Measurements from ENCODE around the gene PELI2. TPM values are rescaled to one million over a fixed set of nuclear protein-coding genes. Genes with fewer than 3 reads are reported as not detected.
A peak's percentile ranks its signal among the peaks of the same experiment; 100 is the strongest.

Gene PELI2
- polyA plus RNA-seq, 3 donors = 21.6 to 29.1 (median 26.0) TPM

GRCh38 chr14:56295743-56296142 lies 177.5 kb downstream of the PELI2 start:
- no peak for DNase-seq

GRCh38 chr14:56297449-56297848 lies 179.2 kb downstream of the PELI2 start:
- no peak for DNase-seq

GRCh38 chr14:56299306-56299984 lies 181.2 kb downstream of the PELI2 start:
- no peak for DNase-seq

- no peak for DNase-seq
These were observed 182.3 kb downstream of the PELI2 start for GRCh38 chr14:56300495-56300894.

GRCh38 chr14:56304456-56304855 lies 186.2 kb downstream of the PELI2 start:
- DNase-seq = no peak

GRCh38 chr14:56309198-56309597 lies 191.0 kb downstream of the PELI2 start:
- DNase-seq = peak; percentile 1

GRCh38 chr14:56310643-56311042 lies 192.4 kb downstream of the PELI2 start:
- no peak for DNase-seq

- DNase-seq = no peak
These were observed 195.6 kb downstream of the PELI2 start for GRCh38 chr14:56313789-56314188.

GRCh38 chr14:56318393-56319115 lies 200.3 kb downstream of the PELI2 start:
- DNase-seq = no peak

GRCh38 chr14:56321861-56322260 lies 203.7 kb downstream of the PELI2 start:
- DNase-seq = no peak

GRCh38 chr14:56322531-56322930 lies 204.3 kb downstream of the PELI2 start:
- DNase-seq = no peak

- DNase-seq = no peak
These were observed 206.2 kb downstream of the PELI2 start for GRCh38 chr14:56324454-56324853.

GRCh38 chr14:56324856-56325699 lies 206.9 kb downstream of the PELI2 start:
- no peak for DNase-seq

GRCh38 chr14:56328021-56328420 lies 209.8 kb downstream of the PELI2 start:
- no peak for DNase-seq

GRCh38 chr14:56331592-56332216 lies 213.5 kb downstream of the PELI2 start:
- DNase-seq = no peak

GRCh38 chr14:56333359-56334292 lies 215.4 kb downstream of the PELI2 start:
- no peak for DNase-seq

GRCh38 chr14:56334458-56334857 lies 216.2 kb downstream of the PELI2 start:
- DNase-seq = no peak

- no peak for DNase-seq
These were observed 220.5 kb downstream of the PELI2 start for GRCh38 chr14:56338674-56339073.

GRCh38 chr14:56339855-56340701 lies 221.9 kb downstream of the PELI2 start:
- peak; percentile 59 for DNase-seq

- DNase-seq = no peak
These were observed 222.7 kb downstream of the PELI2 start for GRCh38 chr14:56340932-56341331.
